HG03571 (cell line): Measurements from ENCODE around the gene SURF6.
"Not testable (repeated sequence)": the region's sequence is repeated elsewhere in the genome, so short reads cannot be mapped to it uniquely, and the experiment has no call there.

Source experiments
- ATAC-seq: cut with Tn5 transposase; IDR thresholded peaks from one replicate; pipeline ENCODE4 v1.9.1; 2021; ENCODE audit not compliant: unreplicated experiment

Gene SURF6

DNA sequence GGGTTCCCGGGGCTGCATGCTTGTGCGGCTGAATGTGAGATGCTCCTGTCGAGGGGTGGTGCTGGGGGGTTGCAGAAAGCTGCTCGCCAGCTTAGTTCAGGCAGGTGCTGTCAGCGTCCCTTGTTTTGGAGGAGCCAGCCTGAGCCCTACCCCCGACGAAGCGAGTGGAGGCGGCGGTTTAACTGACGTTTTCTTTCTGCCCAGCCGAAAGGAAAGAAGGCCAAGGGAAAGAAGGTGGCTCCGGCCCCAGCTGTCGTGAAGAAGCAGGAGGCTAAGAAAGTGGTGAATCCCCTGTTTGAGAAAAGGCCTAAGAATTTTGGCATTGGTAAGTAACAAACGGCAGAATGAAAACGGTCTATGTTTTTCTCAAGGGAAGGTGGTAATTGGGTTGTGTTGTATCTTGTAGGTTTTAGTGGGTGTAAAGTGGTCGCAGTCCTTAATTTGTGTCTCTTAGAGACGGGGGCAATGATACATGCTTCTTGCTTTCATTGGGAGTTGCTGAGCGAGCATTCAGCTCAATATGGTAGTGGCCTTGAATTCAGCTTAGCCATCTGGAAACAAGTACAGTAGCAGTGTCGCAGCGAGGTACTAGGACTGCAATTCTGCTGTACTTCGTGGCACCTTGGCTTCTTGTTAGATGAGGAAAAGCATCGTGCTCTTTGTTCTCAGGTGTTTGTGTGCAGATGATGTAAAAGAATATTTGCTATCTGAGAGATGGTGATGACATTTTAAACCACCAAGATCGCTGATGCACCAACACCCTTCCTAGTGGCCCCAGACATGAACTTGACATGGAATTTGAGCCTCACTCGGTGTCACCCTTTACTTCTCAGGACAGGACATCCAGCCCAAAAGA, 13.0 kb upstream of the SURF6 start:
- ATAC-seq: no peak

DNA sequence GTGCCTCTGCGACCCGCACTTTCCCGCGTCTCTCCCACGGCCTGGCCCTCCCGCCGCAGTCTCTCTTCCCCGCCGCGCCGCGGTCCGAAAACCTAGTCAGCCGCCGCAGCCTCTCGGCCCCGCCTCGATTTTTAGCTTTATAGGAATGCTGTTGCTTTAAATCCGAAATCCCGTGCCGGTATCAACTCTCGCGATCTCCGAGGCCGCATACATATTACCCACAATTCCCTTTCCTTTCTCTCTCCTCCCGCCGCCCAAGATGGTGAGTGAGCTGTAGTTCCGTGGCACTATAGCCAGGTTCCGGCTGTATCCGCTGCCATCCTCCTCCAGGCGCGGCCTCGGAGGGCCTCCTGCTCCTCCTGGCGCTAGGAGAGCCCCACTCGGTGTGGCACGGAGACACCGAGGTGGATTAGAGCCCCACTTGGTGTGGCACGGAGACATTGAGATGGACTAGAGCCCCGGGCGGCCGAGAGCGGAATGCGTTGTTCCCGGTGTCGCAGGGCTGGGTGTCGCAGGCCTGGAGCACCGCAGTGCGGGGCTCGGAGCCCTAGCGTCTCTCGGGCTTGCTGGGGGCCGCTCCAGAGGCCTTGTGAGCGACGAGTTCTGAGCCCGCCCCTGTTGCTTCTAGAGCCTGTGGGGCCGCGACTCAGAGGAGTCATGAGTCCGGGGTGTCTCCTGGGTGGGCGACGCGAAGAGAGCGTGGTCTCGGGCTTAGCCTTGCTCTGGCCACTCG, 12.2 kb upstream of the SURF6 start, which contains the start of the genes MED22 and RPL7A:
MED22 (minus strand) TSS at position 147 of the 733 bp plus-strand sequence. CDS start 1,469 bp downstream, outside the sequence.
RPL7A (plus strand) TSS at position 234 of the 733 bp plus-strand sequence; CDS start at position 260, 26 bp downstream.
- ATAC-seq: peak; percentile 76

DNA sequence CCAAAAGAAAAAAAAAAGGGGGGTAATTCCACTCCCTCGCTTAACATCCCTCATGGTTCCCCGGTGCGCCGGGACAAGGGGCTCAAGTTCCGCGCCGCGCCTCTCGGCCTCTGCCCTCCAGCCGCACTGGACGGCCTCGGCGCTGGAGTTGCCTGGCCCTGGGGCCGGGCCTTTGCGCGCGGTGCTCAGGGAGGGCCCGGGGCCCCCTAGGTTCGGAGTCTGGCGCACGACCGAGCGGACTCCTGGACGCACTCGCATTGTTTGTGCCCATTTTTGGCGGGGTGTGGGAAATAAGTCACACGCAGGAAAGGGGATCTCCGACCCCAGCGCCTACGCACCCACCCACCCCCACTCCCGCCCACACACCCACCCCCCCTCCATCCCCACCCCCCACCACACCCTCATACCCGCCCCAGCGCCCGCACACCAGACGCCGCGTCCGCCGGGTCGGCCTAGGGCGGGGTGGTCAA, 11.6 kb upstream of the SURF6 start:
- peak; percentile 35 for ATAC-seq

DNA sequence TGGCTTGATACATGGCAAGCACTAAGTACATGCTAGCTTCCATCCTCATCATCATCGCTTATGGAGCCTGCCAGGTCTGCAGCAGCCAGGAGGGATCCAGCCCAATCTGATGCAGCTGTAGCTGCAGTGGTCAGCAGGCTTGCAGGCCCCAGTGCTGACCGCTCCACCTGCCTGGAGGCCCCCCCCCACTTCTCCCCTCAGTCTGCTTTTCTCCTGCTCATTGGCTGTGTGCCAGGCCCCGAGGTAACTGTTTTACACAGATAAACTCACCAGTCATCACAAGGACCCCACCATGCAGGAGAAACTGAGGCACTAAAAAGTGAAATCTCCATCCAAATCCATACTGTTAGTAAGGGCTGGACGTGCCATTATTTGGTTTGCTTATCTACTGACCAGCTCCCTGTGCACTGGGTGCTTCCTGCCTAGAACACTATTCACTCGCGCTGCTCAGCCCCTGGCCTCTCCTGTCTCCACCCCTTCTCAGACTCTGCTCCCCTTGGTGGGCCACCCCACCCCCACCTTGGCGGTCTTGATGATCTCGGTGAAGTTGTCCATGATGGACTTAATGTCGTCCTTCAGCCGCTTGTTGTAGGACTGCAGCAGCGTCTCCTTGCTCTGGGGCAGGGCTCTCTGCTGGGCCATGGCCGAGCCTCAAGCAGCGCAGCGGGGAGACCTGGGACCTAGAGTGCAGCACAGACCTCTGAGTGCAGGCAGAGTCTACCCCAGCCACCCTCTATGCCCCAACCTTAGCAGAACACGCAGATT, 10.2 kb upstream of the SURF6 start:
- no peak for ATAC-seq

DNA sequence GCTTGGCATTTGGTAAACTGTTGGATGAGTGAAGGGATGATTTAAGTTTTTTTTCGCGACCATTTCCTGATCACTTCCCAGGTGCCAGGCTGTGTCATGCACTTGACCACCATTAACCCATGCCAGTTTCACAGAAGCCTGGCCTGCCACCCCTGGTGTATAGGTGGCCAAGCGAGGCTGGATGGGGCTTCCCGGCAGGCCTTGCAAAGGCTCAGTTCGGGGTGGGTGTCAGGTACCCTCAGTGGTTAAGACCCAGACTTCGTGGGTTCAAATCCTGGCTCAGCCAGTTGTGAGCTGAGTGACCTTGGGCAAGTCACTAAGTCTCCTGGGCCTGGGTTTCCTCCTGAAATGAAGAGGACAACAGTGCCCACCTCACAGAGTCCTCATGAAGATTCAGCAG, 9.6 kb upstream of the SURF6 start:
- ATAC-seq: no peak

DNA sequence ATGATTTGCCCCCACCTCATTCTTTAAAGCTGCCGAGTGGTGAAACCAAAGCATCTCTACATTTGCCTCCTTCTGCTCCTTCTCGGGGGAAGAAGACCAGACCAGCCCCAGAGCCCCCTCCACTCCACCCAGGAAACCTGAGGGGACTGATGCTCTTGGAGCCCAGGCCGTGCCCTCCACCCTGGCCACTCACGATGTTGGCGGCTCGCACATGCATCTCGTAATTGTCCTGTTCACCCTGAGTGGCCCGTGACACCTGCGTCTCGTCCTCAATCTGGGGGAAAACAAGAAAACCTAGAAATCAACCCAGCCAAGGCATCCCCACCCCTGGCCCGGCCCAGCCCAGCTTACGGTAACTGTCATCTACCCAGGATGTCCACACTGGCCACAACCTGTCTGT, 9.0 kb upstream of the SURF6 start:
- ATAC-seq: no peak

DNA sequence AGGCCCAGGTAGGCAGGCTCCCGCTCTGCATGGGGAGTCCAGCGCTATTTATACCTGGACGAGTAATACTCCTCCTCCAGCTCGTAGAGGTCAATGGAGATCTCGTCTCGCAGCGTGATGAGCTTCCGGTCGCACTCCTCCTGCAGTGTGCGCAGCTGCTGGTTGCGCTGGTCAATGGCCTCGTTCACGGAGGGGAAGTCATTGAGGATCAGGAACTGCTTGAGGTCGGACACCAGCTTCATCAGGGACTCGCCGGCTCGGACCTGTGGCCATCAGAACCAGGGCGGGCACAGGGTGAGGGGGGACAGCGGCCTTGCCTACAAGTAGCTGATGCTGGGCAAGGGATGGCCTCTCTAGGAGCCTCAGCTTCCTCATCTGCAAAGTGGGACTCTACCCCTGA, 8.1 kb upstream of the SURF6 start:
- ATAC-seq: no peak

DNA sequence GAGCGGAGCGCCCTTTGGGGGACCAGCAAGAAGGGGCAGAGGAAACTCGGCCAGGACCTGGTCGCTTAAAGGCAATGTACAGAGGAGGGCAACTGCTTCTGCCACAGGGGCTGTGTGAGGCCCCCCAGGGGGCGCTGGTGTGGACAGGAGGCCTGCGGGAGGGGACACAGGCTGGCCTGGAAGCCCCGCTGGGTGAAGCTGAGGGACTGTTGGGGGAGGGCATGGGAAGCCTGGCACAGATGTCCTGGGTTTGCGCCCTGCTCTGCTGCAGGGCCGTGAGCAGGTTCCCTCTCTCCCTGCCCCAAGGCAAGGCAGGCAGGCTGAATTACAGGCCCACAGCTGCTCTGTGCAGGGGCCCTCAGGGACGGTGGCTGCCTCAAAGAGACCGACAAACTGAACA, 6.6 kb upstream of the SURF6 start:
- ATAC-seq: no peak

DNA sequence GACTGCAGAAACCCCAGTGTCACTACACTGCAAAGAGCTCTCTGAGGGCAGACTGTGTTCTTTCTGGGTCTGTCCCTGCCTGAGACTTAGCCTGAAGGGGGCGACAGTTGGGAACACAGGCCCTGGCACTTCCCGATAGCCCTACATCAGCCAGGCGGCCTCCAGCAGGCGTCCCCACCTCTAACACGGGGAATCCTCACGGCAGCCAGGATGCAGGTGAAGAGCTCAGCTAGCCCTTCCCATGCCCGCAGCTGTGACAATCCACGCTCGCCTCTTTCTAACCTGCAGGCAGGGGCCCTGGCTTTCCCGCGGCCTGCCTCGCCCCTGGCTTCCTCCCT, 6.0 kb upstream of the SURF6 start:
- ATAC-seq: no peak

DNA sequence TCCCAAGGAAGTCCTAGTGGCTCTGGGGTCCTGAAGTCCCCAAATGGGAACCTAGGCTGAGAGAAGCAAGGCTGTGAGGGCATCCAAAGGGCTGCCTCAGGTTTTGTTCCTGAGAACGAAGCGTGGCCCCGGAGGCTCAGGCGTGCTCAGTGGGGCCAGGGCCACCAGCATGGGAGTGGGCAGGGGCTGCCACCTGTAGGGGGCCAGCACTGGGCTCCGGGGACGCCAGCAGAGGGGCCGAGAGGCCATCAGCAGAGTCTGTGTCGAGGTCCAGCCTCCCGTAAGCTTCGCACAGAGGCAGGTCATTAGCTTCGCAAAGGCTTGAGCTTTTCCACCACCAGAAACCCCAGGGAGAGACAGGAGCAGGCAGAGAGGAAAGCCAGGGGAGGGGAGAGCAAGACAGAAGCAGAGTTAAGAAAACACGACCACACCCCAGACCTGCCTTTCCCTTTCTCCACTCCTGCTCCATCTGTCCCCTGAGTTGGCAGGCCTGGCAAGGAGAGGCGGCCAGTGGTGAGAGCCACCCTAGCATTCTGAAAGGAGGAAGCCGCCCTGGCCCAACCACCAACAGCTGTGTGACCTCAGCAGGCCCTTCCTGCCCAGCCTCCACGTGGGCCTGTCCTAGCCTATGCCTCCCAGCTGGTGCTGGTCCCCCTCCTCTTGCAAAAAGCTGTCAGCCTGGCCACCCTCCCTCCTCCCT, 5.5 kb upstream of the SURF6 start:
- ATAC-seq: no peak

DNA sequence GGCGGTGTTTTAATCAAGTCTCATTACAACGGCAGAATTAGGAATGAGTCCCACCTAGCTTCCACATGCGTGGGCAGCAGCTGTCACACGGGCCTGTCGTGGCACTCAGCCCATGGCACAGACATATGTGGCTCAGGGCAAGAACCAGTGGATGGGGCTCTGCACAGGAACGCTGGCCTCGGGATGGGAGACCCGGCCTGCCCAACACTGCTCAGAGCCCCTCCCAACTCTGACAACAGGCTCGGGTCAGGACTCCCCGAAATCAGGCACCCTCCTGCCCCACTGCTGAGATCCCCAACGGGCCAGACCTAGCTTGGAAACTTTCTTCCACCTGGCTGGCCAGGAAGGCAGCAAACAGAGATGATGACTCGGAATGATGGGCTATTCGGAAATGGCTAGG, 4.9 kb upstream of the SURF6 start:
- no peak for ATAC-seq

DNA sequence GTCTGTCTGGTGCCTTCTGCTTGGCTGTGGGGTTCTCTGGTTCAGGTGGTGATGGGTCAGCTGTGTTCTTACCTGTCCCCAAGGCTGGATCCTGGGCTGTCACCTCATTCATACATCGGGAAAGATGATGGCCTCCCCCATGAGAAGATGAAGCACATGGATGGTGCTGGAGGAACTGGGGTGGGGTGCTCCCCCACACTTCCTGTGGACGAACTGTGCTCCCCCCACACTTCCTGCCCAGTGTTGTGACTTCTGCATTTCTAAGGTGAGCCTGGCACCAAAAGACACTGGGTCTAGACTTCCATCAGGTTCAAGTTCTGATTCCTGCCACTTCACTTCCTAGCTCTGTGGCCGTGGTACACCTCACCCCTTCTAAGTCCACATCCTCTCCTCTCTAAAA, 4.3 kb upstream of the SURF6 start:
- no peak for ATAC-seq

DNA sequence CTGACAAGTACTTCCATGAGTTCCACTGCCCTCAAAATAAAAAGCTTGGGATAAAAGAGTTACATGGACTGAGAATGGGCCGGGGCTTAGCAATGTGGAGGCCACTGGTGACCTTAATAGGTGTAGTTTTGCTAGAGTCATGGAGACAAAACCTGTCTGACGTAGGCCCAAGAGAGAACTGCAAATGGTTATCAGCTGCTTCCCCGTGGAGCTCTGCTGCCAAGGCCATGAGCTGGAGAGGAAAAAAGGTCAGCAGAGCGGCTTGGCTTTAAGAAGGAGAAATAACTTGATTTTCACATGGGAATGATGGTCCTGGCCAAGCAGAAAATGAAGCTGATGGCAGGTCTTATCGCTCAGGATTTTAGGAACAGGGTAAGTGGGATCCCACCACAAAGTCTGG, 3.7 kb upstream of the SURF6 start:
- ATAC-seq: no peak

DNA sequence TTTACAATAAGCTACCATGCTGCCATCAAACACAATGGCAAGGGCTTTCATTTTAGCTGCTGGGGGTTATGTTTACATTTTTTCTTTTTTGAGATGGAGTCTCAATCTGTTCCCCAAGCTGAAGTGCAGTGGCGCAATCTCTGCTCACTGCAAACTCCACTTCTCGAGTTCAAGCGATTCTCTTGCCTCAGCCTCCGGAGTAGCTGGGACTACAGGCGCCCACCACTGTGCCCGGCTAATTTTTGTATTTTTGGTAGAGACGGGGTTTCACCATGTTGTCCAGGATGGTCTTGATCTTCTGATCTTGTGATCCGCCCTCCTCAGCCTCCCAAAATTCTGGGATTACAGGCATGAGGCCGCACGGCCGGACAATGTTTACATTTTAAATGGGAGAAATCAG, 1.1 kb downstream of the SURF6 start:
- ATAC-seq: not testable (repeated sequence)

DNA sequence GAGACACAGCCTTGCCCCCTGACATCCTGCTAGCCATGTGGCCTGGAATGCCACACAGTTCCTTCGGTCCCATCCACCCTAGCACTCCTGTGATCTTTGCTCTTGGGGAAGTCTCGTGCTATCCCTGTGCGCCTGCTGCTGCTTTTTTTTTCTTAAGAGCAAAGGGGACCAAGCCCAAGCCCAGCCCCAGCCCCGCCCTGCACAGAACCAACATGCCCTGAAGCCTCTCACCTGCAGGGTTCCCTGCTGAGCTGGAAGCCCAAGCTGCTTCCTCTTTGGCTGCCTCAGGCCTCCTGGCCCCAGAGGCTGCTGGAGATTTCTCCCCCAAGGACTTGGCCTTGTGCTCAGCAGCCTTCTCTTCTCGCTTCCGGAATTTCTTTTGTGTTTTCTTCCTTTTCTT, 1.8 kb downstream of the SURF6 start:
- ATAC-seq: no peak

DNA sequence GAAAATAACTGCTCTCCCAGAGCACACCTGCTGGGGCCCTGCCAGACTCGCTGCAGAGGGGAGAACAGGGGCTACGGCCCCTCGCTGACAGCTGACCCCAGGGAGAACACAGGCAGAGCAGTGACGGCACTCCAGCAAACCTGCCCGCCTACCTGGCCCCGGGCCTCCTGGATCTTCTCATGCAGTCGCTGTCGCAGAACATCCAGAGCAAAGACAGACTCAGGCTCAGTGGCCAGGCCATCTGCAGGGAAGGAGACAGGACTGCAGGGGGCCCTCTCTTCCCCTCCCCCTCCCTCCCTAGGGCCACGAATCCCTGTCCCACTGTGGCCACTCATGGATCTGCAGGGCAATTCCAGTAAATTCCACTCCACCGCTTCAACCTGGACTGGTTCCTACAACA, 2.4 kb downstream of the SURF6 start:
- no peak for ATAC-seq

DNA sequence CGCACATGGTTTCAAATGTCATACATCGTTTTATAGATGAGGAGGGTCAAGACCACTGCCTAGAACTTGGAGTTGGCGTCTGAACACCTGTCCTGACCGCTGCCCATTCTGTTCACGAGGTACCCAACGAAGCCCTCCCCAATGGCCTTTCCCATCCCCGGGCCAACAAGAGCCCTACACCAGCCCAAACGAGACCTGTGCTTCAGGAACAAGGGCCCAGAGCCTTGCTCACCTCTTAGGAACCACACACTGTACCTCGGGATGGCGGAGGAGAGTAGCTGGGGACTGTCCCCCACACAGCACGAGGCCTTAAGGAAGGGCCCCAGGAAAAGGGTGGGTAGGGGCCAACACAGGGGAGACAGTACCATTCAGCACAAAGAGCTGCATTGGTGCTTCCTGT, 3.0 kb downstream of the SURF6 start:
- no peak for ATAC-seq

DNA sequence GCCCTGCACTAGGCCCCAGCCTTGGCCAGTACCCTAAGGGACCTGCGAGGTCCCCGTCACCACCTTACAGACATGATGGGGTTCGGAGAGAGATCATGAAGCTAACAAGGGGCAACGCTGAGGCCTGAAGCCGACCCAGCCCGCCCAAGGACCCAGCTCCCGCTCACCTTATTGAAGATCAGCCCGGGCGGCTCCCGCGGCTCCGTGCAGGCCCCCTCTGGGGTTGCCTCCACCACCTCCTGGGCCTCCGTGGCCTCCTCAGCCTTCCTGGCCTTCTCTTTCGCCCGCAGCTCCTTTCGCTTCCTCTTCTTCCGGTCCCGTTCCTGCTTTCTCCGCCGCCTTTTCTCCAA, 3.6 kb downstream of the SURF6 start:
- ATAC-seq: no peak

DNA sequence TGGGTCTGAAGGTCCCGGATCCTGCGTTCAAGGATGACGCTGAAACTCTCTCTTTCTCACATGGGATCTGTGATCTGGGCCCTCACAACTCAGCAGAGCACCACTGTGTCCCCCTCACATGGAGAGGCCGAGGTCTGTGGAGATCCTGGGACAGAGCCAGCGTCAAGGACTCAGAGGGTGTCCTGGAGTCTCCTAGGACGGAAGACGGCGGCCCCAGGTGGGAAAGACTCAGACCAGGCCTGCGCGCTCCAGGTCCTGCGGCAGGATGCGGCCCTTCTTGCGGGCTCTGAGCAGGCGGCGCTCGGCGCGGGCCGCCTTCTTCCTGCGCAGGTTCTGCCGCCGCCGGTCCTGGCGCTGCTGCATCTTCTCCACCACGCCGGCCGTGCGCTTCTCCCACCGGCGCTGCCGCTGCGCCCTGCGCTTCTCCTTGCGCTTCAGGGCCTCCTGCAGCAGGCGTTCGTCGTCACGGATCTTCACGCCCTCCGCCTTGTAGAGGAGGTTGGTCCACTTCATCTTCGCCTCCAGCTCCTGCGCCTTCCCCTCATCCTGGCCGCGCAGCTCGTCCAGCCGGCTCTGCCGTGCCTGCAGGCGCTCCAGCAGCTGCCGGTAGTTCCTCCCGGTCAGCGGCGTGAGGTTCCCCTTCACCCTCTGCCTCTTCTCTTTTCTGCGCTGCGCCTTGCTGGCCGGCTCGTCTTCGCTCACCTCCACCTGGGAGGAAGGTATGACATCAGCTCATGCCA, 4.2 kb downstream of the SURF6 start:
- ATAC-seq: no peak

DNA sequence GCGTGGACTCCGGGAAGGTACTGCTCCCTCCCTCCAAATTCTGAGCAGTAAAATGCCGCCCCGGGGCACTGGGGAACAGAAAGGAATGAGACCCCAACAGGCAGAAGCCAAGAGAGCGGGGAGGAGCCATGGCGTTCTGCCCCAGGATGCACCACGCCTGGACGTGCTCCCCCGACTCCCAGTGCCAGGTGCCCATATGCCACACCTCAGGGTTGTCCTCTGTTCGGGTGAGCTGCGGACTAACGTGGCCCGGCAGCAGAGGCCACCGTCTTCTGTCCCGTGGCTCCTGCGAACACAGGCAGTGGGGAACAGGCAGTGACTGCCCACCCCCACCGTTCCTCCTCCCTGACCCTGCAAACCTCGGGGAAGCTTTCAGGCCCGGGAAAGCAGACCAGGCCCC, 4.8 kb downstream of the SURF6 start:
- ATAC-seq: no peak
